ENCODE results near the gene DUSP1.

DUSP1 gene

DNA sequence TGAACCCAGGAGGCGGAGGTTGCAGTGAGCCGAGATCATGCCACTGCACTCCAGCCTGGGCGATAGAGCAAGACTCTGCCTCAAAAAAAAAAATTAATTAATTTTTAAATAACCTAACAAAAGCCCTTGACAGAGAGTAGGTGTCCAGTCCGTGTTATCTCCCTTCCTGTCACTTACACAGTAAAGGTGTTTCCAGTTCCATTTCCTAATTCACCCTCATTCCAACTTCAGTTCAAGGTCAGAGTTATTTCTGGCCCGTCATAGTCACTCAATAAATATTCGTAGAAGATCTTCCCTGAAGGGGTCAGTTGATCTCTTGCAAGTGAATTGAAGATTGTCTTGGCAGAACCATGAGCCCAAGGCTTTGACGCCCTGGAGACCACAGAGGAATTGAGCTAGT, 46.7 kb upstream of the DUSP1 start:
- no peak for TF ChIP-seq SIN3A (IDR thresholded peaks at IDR 0.05; ENCODE audit: borderline replicate concordance, insufficient read depth, low read length)
- no peak for TF ChIP-seq POLR2AphosphoS5 (IDR thresholded peaks at IDR 0.05; ENCODE audit: low read depth, low read length)
- TF ChIP-seq REST (IDR thresholded peaks at IDR 0.05; ENCODE audit: insufficient read depth in 1 of 2, low read depth in 2 of 2, low read length in 2 of 2) = no peak
- no peak for TF ChIP-seq FOXP2 (optimal IDR thresholded peaks at IDR 0.05; ENCODE audit: borderline replicate concordance, extremely low read depth, extremely low read length, insufficient read depth)
- no peak for TF ChIP-seq TAF1 (IDR thresholded peaks at IDR 0.05; ENCODE audit: borderline replicate concordance, insufficient read depth, low read length)

- no peak for TF ChIP-seq REST (IDR thresholded peaks at IDR 0.05; ENCODE audit: insufficient read depth in 1 of 2, low read depth in 2 of 2, low read length in 2 of 2)
- no peak for TF ChIP-seq FOXP2 (optimal IDR thresholded peaks at IDR 0.05; ENCODE audit: borderline replicate concordance, extremely low read depth, extremely low read length, insufficient read depth)
- no peak for TF ChIP-seq POLR2AphosphoS5 (IDR thresholded peaks at IDR 0.05; ENCODE audit: low read depth, low read length)
- TF ChIP-seq TAF1 (IDR thresholded peaks at IDR 0.05; ENCODE audit: borderline replicate concordance, insufficient read depth, low read length) = no peak
- no peak for TF ChIP-seq SIN3A (IDR thresholded peaks at IDR 0.05; ENCODE audit: borderline replicate concordance, insufficient read depth, low read length)
Measured at GRCh38 chr5:172816925-172817562, 46.0 kb upstream of the DUSP1 start.

GRCh38 chr5:172815631-172816030, 44.6 kb upstream of the DUSP1 start:
- TF ChIP-seq FOXP2 (optimal IDR thresholded peaks at IDR 0.05; ENCODE audit: borderline replicate concordance, extremely low read depth, extremely low read length, insufficient read depth) (no peak), REST (IDR thresholded peaks at IDR 0.05; ENCODE audit: insufficient read depth in 1 of 2, low read depth in 2 of 2, low read length in 2 of 2) (no peak), POLR2AphosphoS5 (IDR thresholded peaks at IDR 0.05; ENCODE audit: low read depth, low read length) (no peak), TAF1 (IDR thresholded peaks at IDR 0.05; ENCODE audit: borderline replicate concordance, insufficient read depth, low read length) (no peak), SIN3A (IDR thresholded peaks at IDR 0.05; ENCODE audit: borderline replicate concordance, insufficient read depth, low read length) (no peak)

GRCh38 chr5:172809774-172810173, 38.8 kb upstream of the DUSP1 start:
- TF ChIP-seq SIN3A (IDR thresholded peaks at IDR 0.05; ENCODE audit: borderline replicate concordance, insufficient read depth, low read length) = no peak
- no peak for TF ChIP-seq FOXP2 (optimal IDR thresholded peaks at IDR 0.05; ENCODE audit: borderline replicate concordance, extremely low read depth, extremely low read length, insufficient read depth)
- TF ChIP-seq TAF1 (IDR thresholded peaks at IDR 0.05; ENCODE audit: borderline replicate concordance, insufficient read depth, low read length) = no peak
- no peak for TF ChIP-seq REST (IDR thresholded peaks at IDR 0.05; ENCODE audit: insufficient read depth in 1 of 2, low read depth in 2 of 2, low read length in 2 of 2)
- TF ChIP-seq POLR2AphosphoS5 (IDR thresholded peaks at IDR 0.05; ENCODE audit: low read depth, low read length) = no peak

Measured in PFSK-1 (cell line).